ENCODE measurements around the gene WNT3.

WNT3 gene

GRCh38 chr17:46834846-46835245 lies 16.4 kb upstream of the WNT3 start:
- DNase-seq (ENCODE audit: low read depth): no peak

GRCh38 chr17:46833840-46834208 lies 15.3 kb upstream of the WNT3 start:
- DNase-seq (ENCODE audit: low read depth): no peak

DNA sequence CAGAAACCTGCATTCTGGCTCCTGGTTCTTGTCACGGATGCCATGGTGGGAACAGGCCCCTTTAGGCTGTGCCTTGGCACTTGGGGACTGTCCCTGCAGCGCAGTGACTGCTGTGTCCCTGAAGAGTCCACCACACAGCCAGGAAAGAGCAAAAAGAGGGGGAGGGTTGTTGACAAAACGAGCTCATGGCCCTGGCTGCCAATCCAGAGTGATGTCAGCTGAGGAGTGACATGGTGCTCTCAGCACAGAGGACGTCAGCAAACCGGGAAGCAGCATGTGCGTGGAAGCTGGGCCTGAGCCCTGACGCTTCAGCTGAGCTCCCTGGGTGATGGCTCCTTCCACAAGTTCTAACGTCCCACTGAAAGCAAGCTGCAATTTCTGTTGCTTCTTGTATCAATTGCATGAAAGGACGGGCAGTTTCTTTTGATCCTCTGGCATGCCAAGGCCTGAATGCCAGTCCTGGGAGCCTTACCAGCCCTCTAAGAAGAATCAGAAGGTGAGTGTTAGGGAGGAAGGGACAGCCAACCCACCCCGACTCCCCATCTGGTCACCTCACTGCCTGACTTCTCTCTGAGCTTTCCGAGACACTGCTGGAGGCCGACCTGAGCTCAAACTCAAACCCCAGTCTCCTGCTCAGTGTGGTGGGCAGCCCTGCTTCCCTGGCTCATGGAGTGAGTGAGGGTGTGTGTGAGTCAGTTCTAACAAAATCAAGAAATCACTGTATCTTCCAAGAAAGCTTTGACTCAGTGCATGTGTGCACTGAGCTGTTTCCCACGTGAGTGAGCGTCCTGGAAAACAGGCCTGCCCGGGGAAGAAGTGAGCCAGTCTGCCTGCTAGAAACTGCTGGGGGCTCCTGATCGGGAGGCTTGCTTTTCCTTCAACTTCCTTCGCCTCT lies 14.7 kb upstream of the WNT3 start:
- DNase-seq (ENCODE audit: low read depth): no peak

DNA sequence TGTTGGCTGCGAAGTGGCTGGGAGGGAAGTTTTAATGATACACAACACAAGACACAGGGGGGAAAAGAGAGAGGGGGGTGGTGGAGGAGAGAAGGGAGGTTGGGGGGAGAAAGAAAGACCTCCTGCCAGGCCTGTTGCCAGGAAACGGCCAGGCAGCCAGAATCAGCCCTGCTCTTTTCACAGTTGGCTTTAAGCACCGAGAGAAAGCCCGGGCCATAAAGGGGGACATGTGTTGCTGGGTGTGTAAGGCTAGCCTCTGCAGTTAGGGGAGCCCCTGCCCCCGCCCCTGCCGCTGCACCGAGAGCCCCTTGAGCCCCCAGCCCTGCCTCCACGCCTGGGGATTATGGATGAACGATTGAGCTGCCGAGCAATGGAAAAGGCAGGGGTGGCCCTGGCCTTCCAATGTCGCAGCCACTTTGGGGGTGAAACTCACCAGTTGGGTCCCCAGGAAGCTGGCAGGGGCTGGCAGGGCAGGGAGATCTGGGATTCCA lies 13.9 kb upstream of the WNT3 start:
- no peak for DNase-seq (ENCODE audit: low read depth)

- no peak for DNase-seq (ENCODE audit: low read depth)
These were observed 13.3 kb upstream of the WNT3 start for GRCh38 chr17:46831573-46832330.

GRCh38 chr17:46827274-46827673 lies 8.8 kb upstream of the WNT3 start:
- no peak for DNase-seq (ENCODE audit: low read depth)

DNA sequence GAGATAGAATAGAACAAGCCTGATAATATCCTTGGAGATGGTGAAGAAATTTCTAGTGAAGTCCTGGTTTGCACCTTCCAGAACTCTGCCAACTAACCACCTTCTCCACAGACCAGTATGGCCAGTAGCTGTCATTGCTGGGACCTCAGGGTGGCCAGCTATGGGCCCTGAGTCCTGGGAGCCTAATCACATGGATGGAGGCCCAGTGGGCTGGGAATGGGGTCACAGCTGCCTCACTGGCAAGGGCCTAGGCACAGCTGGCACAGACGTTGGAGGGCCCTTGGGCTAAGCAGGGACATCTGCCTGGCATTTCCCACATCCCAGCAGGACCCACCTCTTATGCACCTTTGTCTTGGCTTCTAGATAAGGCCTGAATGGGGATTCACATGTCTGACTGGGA lies 7.6 kb upstream of the WNT3 start:
- no peak for DNase-seq (ENCODE audit: low read depth)

DNA sequence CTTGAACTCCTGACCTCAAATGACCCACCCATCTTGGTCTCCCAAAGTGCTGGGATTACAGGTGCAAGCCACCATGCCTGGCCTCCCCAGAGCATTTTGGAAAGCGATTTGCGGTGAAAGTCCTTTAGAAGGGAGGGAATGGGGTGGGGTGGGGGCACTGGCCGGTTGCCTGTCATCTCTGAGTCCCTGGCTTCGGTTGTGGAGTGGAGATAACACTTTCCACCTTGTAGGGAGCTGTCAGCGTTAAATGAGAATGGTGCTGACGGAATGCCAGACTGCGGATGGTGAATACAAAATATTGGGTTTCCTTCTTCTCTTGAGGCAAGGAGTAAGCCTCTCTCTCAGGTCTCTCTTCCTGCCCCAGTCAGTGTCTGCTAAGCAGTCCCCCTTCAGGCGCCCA lies 5.2 kb upstream of the WNT3 start:
- DNase-seq (ENCODE audit: low read depth): no peak

DNA sequence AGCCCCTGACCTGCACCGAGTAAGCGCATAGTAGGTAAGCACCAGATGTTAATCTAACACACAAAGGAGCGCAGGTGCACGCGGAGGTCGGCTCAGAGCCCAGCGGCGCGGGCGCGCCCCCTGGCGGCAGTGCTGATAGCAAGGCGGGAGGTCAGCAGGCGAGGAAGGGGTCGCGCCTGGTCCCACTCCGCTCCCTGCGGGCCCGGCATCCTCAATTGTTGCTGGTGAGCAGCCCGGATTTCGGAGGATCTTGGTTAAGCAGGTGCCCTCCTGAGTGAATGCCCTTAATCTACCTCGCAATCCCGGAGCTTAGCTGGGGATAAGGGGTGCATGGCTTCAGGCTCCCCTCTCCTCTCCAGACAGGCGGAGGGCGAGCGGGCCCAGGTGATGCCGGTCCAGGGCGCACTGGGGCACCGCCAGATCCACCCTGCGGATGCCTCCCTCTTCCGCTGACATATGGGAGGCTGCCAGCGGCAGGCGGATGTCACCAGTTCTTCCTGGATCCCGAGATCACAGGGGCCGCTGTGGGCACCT lies 4.0 kb upstream of the WNT3 start:
- DNase-seq (ENCODE audit: low read depth): peak; percentile 9

GRCh38 chr17:46821482-46822387 lies 3.2 kb upstream of the WNT3 start:
- no peak for DNase-seq (ENCODE audit: low read depth)

DNA sequence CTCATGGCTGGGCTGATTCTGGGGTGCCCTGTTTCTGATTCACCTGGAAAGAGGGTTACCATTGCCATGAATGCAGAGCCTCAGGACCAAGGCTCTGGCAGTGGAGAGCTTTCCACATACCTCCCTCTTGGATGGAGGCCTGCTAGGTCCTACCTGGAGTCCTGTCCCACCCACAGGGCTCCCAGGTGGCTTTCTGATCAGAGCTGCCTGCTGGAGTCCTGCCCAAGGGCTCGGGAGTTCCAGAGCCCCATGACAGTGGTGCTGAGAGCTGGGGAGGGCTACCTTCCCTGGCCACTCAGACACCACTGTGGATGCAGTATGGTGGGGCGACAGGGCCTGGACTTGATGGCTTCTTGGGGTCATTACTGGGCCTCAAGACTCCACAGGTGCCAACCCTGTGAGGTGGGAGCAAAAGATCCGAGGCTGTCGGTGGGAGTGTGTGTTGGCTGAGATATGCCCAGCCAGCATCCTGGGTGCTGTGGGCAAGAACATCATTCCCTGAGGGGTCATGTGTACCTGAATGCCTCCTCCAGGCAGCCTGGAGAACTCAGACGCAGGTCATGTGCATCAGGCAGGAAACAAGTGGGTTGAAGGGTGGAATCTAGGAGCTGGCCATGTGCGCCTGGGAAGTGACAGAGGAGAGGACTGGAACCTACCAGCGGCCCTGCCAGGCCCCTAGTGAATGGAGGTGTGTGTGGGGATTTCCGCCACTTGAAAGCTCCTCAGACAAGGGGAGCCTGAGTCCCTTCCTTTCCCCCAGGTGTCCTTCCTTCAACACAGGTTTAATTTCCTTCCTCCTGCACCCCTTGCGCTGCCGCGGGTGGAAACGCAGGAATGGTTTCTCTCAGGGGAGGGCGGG lies 2.3 kb upstream of the WNT3 start:
- no peak for DNase-seq (ENCODE audit: low read depth)

DNA sequence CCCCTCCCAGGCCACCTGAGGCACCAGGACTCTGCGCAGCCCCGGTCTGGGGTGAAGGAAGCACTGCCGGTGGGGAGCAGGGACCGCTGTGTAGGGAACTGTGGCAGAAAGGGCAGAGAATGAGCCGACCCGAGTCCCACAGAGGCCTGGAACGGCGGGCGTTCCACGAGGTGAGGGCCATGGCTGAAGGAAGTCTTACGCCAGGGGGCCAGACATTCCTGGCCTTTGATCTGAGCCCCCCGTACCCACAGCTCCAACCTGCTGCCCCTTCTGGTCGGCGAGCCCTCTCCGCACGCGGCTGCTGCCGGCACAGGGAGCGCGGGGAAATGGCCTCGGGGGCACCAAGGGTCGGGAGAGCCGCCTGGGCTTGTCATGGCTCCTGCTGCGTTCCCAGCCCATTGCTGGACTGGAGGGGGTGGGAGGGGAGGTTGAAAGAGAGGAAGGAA lies 1.4 kb upstream of the WNT3 start:
- DNase-seq (ENCODE audit: low read depth): no peak

DNA sequence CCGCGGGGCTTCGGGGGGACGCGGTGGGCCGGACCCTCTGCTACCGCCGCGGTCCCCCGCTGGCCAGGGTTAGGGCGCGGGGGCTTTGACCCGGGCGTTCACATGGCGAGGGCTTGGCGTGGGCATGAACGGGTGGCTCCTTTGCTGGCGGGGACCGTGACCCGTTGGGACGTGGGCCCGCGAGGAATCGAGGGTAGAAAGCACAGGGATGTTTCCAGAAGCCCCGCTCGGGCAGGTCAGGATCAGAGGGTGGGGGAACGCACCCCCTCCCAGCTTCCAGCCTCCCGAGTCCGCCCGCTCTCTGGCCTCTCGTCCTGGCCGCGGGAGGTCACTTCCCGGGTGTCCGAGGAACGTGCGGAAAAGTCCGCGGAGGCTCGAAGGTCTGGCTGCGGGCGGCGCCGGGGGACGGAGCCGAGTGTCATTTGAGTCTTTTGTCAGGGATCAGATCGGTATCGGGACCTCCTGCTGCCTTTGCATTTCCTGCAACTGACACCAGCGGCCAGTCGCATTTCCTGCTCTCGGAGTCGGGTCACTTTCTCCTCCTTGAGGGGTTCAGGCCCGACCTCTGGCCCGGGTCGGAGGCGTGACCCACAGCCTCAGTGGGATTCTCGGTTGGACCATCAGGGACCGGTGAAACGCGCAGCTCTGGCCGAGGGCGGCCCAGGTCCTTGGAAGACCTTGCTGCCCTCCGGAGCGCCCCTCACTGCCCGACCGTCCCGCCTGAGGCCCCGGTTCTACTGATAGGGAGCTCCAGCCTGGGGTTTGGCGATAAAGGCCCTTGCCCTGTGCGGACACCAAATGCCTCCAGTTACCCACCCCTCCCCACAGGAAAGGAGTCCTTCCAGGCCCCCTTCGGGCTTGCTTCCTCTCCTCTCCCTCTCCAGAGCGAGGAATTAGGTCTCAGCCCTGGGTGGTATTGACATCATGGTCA lies 702 bp upstream of the WNT3 start:
- DNase-seq (ENCODE audit: low read depth): no peak

DNA sequence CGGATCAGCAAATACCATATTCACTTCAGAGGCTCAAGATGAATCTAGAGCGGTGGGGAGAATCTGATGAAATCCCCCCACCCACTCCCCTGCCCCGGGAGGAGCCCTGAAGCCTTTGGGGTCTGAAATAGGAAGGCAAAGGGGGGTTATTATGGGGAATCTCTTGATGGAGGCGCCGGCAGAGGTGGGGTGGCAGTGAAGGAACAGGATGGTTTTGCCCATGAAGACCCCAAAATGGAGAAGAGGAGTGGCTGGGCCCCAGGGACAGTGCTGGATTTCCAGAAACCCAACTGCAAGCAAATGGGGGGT lies 637 bp downstream of the WNT3 start:
- DNase-seq (ENCODE audit: low read depth): no peak

- DNase-seq (ENCODE audit: low read depth): no peak
These were observed 1.2 kb downstream of the WNT3 start for GRCh38 chr17:46817151-46817900.

- DNase-seq (ENCODE audit: low read depth): no peak
These were observed 2.8 kb downstream of the WNT3 start for GRCh38 chr17:46815474-46816353.

GRCh38 chr17:46814446-46814845 lies 4.0 kb downstream of the WNT3 start:
- DNase-seq (ENCODE audit: low read depth): no peak

- DNase-seq (ENCODE audit: low read depth): no peak
These were observed 4.6 kb downstream of the WNT3 start for GRCh38 chr17:46813920-46814319.

All from activated T-cell treated with anti-CD3 and anti-CD28 coated beads for 24 hours (primary cell).